Measurements from ENCODE around the gene RUNX3. TPM values are rescaled to one million over a fixed set of nuclear protein-coding genes. Genes with fewer than 3 reads are reported as not detected.

The RUNX3 gene
- polyA plus RNA-seq, 1 donor (not counting 4 experiments of a cell fraction or from before 2014, with no cell fraction given) = not detected

DNA sequence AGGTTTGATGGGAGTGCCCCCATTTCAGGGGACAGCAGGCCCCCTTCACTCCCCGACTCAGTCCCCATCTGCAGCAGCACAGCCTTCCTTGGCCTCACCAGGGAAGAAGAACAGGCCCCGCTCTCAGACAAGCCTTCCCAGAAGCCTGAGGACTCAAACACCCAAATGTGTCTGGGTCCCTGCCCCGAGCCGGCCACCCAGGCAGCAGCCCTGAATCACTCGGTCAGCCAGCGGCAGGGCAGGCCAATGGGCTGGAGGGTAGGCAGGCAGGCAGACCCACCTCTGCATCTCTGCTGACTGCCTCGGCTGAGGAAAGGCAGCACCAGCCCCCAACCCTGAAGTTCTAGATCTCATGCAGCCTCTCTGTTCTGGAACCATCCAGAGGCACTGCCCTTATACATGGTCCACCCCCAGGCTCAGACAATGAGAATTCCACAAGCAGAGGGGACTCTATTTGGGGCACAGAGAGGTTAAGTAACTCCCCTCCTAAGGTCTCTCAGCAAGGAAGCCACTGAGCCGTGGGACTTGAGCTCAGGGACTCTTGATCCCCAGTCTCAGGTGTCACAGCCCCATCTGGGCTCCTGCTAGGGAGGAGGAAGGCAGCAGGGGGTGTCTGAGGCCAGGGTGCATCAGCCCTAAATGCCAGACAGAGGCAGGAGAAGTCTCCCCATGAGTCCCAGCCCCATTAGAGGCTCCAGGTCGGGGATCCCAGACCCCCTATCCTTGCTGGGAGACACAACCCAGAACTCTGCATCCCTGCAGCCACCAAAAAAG is 33.2 kb upstream of the RUNX3 start:
- dilution Hi-C loops (cut with MboI; ENCODE audit: extremely low pct_ligation_motif_present, low sequenced_read_pairs) = no loop called here
- Histone ChIP-seq H3K9me1 (ENCODE audit: control insufficient read depth, extremely low read depth, insufficient read depth, low read length) (no peaks in the 10 kb centered on the region), H3K9ac (ENCODE audit: control insufficient read depth, extremely low read depth, insufficient read depth, low read length) (no peak overlapping the region), H3K4me1 (ENCODE audit: control insufficient read depth, extremely low read depth, insufficient read depth, low read length) (no peaks in the 10 kb centered on the region), H4K20me1 (ENCODE audit: control insufficient read depth, extremely low read depth, insufficient read depth, low read length) (no peaks in the 10 kb centered on the region), H3K27me3 (ENCODE audit: control insufficient read depth, extremely low read depth, insufficient read depth, low read length) (peaks cover 12% of the 10 kb centered on the region), H3K4me3 (ENCODE audit: control insufficient read depth in 2 of 3, extremely low read depth in 1 of 3, insufficient read depth in 2 of 3, low read depth in 1 of 3, low read length in 3 of 3) (no peak overlapping the region), H3K36me3 (ENCODE audit: control insufficient read depth in 2 of 2, extremely low read depth in 1 of 2, insufficient read depth in 2 of 2, low read length in 2 of 2) (no peaks in the 10 kb centered on the region), H3K4me2 (ENCODE audit: control insufficient read depth, extremely low read depth, insufficient read depth, low read depth, low read length) (no peak overlapping the region), H3K27ac (ENCODE audit: control insufficient read depth, insufficient read depth, low read length) (no peak overlapping the region), H3K9me3 (ENCODE audit: control insufficient read depth, low read depth, low read length) (no peaks in the 10 kb centered on the region), H2AFZ (ENCODE audit: control insufficient read depth, low read length) (no peak overlapping the region), H3K79me2 (ENCODE audit: control insufficient read depth, insufficient read depth, low read length) (no peaks in the 10 kb centered on the region)
- FAIRE-seq (no peak), DNase-seq (ENCODE audit: low read depth, low spot score) (no peak)
- no peak for TF ChIP-seq EZH2 (IDR thresholded peaks at IDR 0.05; ENCODE audit: low read length)
- TF ChIP-seq, protein P1, sequence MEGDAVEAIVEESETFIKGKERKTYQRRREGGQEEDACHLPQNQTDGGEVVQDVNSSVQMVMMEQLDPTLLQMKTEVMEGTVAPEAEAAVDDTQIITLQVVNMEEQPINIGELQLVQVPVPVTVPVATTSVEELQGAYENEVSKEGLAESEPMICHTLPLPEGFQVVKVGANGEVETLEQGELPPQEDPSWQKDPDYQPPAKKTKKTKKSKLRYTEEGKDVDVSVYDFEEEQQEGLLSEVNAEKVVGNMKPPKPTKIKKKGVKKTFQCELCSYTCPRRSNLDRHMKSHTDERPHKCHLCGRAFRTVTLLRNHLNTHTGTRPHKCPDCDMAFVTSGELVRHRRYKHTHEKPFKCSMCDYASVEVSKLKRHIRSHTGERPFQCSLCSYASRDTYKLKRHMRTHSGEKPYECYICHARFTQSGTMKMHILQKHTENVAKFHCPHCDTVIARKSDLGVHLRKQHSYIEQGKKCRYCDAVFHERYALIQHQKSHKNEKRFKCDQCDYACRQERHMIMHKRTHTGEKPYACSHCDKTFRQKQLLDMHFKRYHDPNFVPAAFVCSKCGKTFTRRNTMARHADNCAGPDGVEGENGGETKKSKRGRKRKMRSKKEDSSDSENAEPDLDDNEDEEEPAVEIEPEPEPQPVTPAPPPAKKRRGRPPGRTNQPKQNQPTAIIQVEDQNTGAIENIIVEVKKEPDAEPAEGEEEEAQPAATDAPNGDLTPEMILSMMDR (optimal IDR thresholded peaks at IDR 0.05 in 1 of 3, IDR thresholded peaks at IDR 0.05 in 1 of 3, conservative IDR thresholded peaks at IDR 0.05 in 1 of 3; ENCODE audit: extremely low read depth in 1 of 3, insufficient read depth in 2 of 3, low read length in 3 of 3) = no peak

GRCh38 chr1:24961961-24962861 is 32.1 kb upstream of the RUNX3 start:
- no peaks in the 10 kb centered on the region for H3K36me3 ChIP-seq (ENCODE audit: control insufficient read depth in 2 of 2, extremely low read depth in 1 of 2, insufficient read depth in 2 of 2, low read length in 2 of 2)
- H3K27ac ChIP-seq (ENCODE audit: control insufficient read depth, insufficient read depth, low read length) = no peak overlapping the region
- H3K9me3 ChIP-seq (ENCODE audit: control insufficient read depth, low read depth, low read length) = no peaks in the 10 kb centered on the region
- TF ChIP-seq, protein P1 (optimal IDR thresholded peaks at IDR 0.05 in 1 of 3, IDR thresholded peaks at IDR 0.05 in 1 of 3, conservative IDR thresholded peaks at IDR 0.05 in 1 of 3; ENCODE audit: extremely low read depth in 1 of 3, insufficient read depth in 2 of 3, low read length in 3 of 3) = no peak
- no peak for TF ChIP-seq EZH2 (IDR thresholded peaks at IDR 0.05; ENCODE audit: low read length)
- no peaks in the 10 kb centered on the region for H3K79me2 ChIP-seq (ENCODE audit: control insufficient read depth, insufficient read depth, low read length)
- peaks cover 12% of the 10 kb centered on the region for H3K27me3 ChIP-seq (ENCODE audit: control insufficient read depth, extremely low read depth, insufficient read depth, low read length)
- DNase-seq (ENCODE audit: low read depth, low spot score) (no peak), FAIRE-seq (no peak)
- H3K9me1 ChIP-seq (ENCODE audit: control insufficient read depth, extremely low read depth, insufficient read depth, low read length) = no peaks in the 10 kb centered on the region
- peaks cover 6% of the 10 kb centered on the region for H3K4me1 ChIP-seq (ENCODE audit: control insufficient read depth, extremely low read depth, insufficient read depth, low read length)
- H3K4me2 ChIP-seq (ENCODE audit: control insufficient read depth, extremely low read depth, insufficient read depth, low read depth, low read length) = no peak overlapping the region
- dilution Hi-C loops (cut with MboI; ENCODE audit: extremely low pct_ligation_motif_present, low sequenced_read_pairs) = no loop called here
- H3K4me3 ChIP-seq (ENCODE audit: control insufficient read depth in 2 of 3, extremely low read depth in 1 of 3, insufficient read depth in 2 of 3, low read depth in 1 of 3, low read length in 3 of 3) = no peak overlapping the region
- H2AFZ ChIP-seq (ENCODE audit: control insufficient read depth, low read length) = no peak overlapping the region
- no peaks in the 10 kb centered on the region for H4K20me1 ChIP-seq (ENCODE audit: control insufficient read depth, extremely low read depth, insufficient read depth, low read length)
- H3K9ac ChIP-seq (ENCODE audit: control insufficient read depth, extremely low read depth, insufficient read depth, low read length) = no peak overlapping the region

Data from keratinocyte (primary cell).